Neural progenitor cell (in vitro differentiated cells): ENCODE results near the gene PAK6.

ENCODE experiments used
- EZH2phosphoT487 ChIP-seq: fragments of 200-600 bp; sonication (generic); IDR thresholded peaks from 2 replicates; pipeline ENCODE4 v1.6.1; 2017; ENCODE audit warnings: antibody characterized with exemption
- TF ChIP-seq, protein P1 (sequence below): fragments of 200-600 bp; sonication (generic); IDR thresholded peaks from 2 replicates; pipeline ENCODE4 v1.5.1; 2017; ENCODE audit warnings: antibody characterized with exemption, mild to moderate bottlenecking

GRCh38 chr15:40269604-40270003 is 30.7 kb downstream of the PAK6 start:
- TF ChIP-seq, protein P1, sequence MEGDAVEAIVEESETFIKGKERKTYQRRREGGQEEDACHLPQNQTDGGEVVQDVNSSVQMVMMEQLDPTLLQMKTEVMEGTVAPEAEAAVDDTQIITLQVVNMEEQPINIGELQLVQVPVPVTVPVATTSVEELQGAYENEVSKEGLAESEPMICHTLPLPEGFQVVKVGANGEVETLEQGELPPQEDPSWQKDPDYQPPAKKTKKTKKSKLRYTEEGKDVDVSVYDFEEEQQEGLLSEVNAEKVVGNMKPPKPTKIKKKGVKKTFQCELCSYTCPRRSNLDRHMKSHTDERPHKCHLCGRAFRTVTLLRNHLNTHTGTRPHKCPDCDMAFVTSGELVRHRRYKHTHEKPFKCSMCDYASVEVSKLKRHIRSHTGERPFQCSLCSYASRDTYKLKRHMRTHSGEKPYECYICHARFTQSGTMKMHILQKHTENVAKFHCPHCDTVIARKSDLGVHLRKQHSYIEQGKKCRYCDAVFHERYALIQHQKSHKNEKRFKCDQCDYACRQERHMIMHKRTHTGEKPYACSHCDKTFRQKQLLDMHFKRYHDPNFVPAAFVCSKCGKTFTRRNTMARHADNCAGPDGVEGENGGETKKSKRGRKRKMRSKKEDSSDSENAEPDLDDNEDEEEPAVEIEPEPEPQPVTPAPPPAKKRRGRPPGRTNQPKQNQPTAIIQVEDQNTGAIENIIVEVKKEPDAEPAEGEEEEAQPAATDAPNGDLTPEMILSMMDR = no peak
- TF ChIP-seq EZH2phosphoT487 = no peak
